Rectal smooth muscle tissue (tissue), 1 donor: Measurements from ENCODE around the gene SAMD4A.

Experiments
- H3K27ac ChIP-seq: one replicate; pipeline ENCODE4 v1.7.0; 2013; ENCODE audit warnings: low read depth, low read length, inconsistent platforms
- H3K27me3 ChIP-seq: one replicate; pipeline ENCODE4 v1.7.0; 2013; ENCODE audit warnings: low read length; ENCODE audit not compliant: control insufficient read depth, insufficient read depth
- H3K36me3 ChIP-seq: one replicate; pipeline ENCODE4 v1.7.0; 2013; ENCODE audit warnings: low read length; ENCODE audit not compliant: control insufficient read depth, insufficient read depth
- H3K4me1 ChIP-seq: one replicate; pipeline ENCODE4 v1.7.0; 2013; ENCODE audit warnings: low read length; ENCODE audit not compliant: control insufficient read depth, insufficient read depth
- H3K4me3 ChIP-seq: one replicate; pipeline ENCODE4 v1.7.0; 2013; ENCODE audit warnings: low read length
- H3K9ac ChIP-seq: one replicate; pipeline ENCODE4 v1.7.0; 2013; ENCODE audit warnings: low read length

The SAMD4A gene

GRCh38 chr14:54672688-54673087, 105.8 kb downstream of the SAMD4A start:
- no peaks in the 10 kb centered on the region for H3K36me3 ChIP-seq
- peaks cover 72% of the 10 kb centered on the region for H3K4me1 ChIP-seq
- peak overlapping the region; percentile 22 for H3K4me3 ChIP-seq
- no peaks in the 10 kb centered on the region for H3K27me3 ChIP-seq
- no peak overlapping the region for H3K9ac ChIP-seq
- H3K27ac ChIP-seq: peak overlapping the region; percentile 88

- Histone ChIP-seq H3K36me3 (no peaks in the 10 kb centered on the region), H3K9ac (no peak overlapping the region), H3K27ac (peak overlapping the region; percentile 88), H3K27me3 (no peaks in the 10 kb centered on the region), H3K4me1 (peaks cover 77% of the 10 kb centered on the region), H3K4me3 (no peak overlapping the region)
Observed at GRCh38 chr14:54673193-54674045, 106.5 kb downstream of the SAMD4A start.

- Histone ChIP-seq H3K9ac (no peak overlapping the region), H3K36me3 (no peaks in the 10 kb centered on the region), H3K27ac (peak overlapping the region; percentile 88), H3K4me3 (no peak overlapping the region), H3K4me1 (peaks cover 72% of the 10 kb centered on the region), H3K27me3 (no peaks in the 10 kb centered on the region)
Observed at GRCh38 chr14:54674046-54674741, 107.3 kb downstream of the SAMD4A start.

- H3K27me3 ChIP-seq: no peaks in the 10 kb centered on the region
- no peak overlapping the region for H3K4me3 ChIP-seq
- H3K4me1 ChIP-seq: peaks cover 59% of the 10 kb centered on the region
- no peaks in the 10 kb centered on the region for H3K36me3 ChIP-seq
- peak overlapping the region; percentile 77 for H3K27ac ChIP-seq
- H3K9ac ChIP-seq: no peak overlapping the region
Observed at GRCh38 chr14:54675236-54676128, 108.6 kb downstream of the SAMD4A start.

- H3K4me1 ChIP-seq: peaks cover 52% of the 10 kb centered on the region
- H3K4me3 ChIP-seq: no peak overlapping the region
- H3K36me3 ChIP-seq: no peaks in the 10 kb centered on the region
- H3K27ac ChIP-seq: peak overlapping the region; percentile 77
- H3K9ac ChIP-seq: no peak overlapping the region
- no peaks in the 10 kb centered on the region for H3K27me3 ChIP-seq
Observed at GRCh38 chr14:54676812-54677708, 110.1 kb downstream of the SAMD4A start.

- no peaks in the 10 kb centered on the region for H3K36me3 ChIP-seq
- peaks cover 38% of the 10 kb centered on the region for H3K4me1 ChIP-seq
- H3K27ac ChIP-seq: no peak overlapping the region
- H3K4me3 ChIP-seq: no peak overlapping the region
- H3K9ac ChIP-seq: no peak overlapping the region
- H3K27me3 ChIP-seq: no peaks in the 10 kb centered on the region
Observed at GRCh38 chr14:54680651-54681050, 113.7 kb downstream of the SAMD4A start.

- Histone ChIP-seq H3K4me3 (no peak overlapping the region), H3K27me3 (no peaks in the 10 kb centered on the region), H3K27ac (no peak overlapping the region), H3K4me1 (peaks cover 36% of the 10 kb centered on the region), H3K9ac (no peak overlapping the region), H3K36me3 (no peaks in the 10 kb centered on the region)
Observed at GRCh38 chr14:54681811-54682261, 114.9 kb downstream of the SAMD4A start.

- no peak overlapping the region for H3K9ac ChIP-seq
- H3K27me3 ChIP-seq: no peaks in the 10 kb centered on the region
- peaks cover 35% of the 10 kb centered on the region for H3K4me1 ChIP-seq
- no peak overlapping the region for H3K4me3 ChIP-seq
- H3K27ac ChIP-seq: no peak overlapping the region
- no peaks in the 10 kb centered on the region for H3K36me3 ChIP-seq
Observed at GRCh38 chr14:54682578-54682977, 115.7 kb downstream of the SAMD4A start.

- Histone ChIP-seq H3K4me3 (no peak overlapping the region), H3K9ac (no peak overlapping the region), H3K27me3 (no peaks in the 10 kb centered on the region), H3K4me1 (peaks cover 33% of the 10 kb centered on the region), H3K27ac (peak overlapping the region; percentile 42), H3K36me3 (no peaks in the 10 kb centered on the region)
Observed at GRCh38 chr14:54683882-54684794, 117.2 kb downstream of the SAMD4A start.

GRCh38 chr14:54685286-54685845, 118.4 kb downstream of the SAMD4A start:
- peaks cover 33% of the 10 kb centered on the region for H3K4me1 ChIP-seq
- no peaks in the 10 kb centered on the region for H3K36me3 ChIP-seq
- peak overlapping the region; percentile 76 for H3K27ac ChIP-seq
- H3K9ac ChIP-seq: peak overlapping the region; percentile 10
- H3K27me3 ChIP-seq: no peaks in the 10 kb centered on the region
- no peak overlapping the region for H3K4me3 ChIP-seq
